MM.1S (cell line): Measurements from ENCODE around the gene SIM2.

Experiments used
- EZH2 ChIP-seq: fragments of 300-600 bp; sonication (generic); optimal IDR thresholded peaks from 2 replicates; pipeline ENCODE3; 2017; ENCODE audit warnings: low read depth, mild to moderate bottlenecking, antibody characterized with exemption, low read length, mixed read lengths
- TF ChIP-seq, protein P1 (sequence below): fragments of 300-600 bp; sonication (generic); IDR thresholded peaks from 2 replicates; pipeline ENCODE4 v1.5.1; 2016; ENCODE audit warnings: antibody characterized with exemption, low read length, mixed read lengths

GRCh38 chr21:36699546-36700294 is 805 bp downstream of the SIM2 start:
- TF ChIP-seq EZH2: no peak
- TF ChIP-seq, protein P1, sequence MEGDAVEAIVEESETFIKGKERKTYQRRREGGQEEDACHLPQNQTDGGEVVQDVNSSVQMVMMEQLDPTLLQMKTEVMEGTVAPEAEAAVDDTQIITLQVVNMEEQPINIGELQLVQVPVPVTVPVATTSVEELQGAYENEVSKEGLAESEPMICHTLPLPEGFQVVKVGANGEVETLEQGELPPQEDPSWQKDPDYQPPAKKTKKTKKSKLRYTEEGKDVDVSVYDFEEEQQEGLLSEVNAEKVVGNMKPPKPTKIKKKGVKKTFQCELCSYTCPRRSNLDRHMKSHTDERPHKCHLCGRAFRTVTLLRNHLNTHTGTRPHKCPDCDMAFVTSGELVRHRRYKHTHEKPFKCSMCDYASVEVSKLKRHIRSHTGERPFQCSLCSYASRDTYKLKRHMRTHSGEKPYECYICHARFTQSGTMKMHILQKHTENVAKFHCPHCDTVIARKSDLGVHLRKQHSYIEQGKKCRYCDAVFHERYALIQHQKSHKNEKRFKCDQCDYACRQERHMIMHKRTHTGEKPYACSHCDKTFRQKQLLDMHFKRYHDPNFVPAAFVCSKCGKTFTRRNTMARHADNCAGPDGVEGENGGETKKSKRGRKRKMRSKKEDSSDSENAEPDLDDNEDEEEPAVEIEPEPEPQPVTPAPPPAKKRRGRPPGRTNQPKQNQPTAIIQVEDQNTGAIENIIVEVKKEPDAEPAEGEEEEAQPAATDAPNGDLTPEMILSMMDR: no peak
